Caco-2 (cell line): ENCODE measurements around the gene CCDC9. TPM values are rescaled to one million over a fixed set of nuclear protein-coding genes. Genes with fewer than 3 reads are reported as not detected.

ENCODE experiments used
- BruUV-seq: library from RNA; stranded (reverse); fragments of 400-500 nt; replicated peaks from 2 replicates; lab custom pipeline; 2021; lab: Mats Ljungman, UMichigan
- CTCF ChIA-PET: fragments of 300-600 bp; sonication (Branson Sonifier 250); formaldehyde crosslinking; loops from one replicate; lab custom pipeline; 2022; ENCODE audit warnings: antibody characterized with exemption; lab: Charles Lee
- POLR2A ChIA-PET: fragments of 300-600 bp; sonication (Branson Sonifier 250); formaldehyde crosslinking; loops from one replicate; lab custom pipeline; 2022; ENCODE audit warnings: antibody characterized with exemption; lab: Charles Lee
- DNase-seq, 2 experiments: peaks; one replicate each; pipeline versions ENCODE4 v3.0.0 to v3.0.0-alpha.2; 2020 to 2022
- H3K27me3 ChIP-seq: replicated peaks from 2 replicates; pipeline ENCODE4 v1.6.0; 2011; ENCODE audit warnings: low read length; ENCODE audit not compliant: control insufficient read depth, insufficient read depth
- H3K36me3 ChIP-seq: 2 replicates; pipeline ENCODE4 v1.5.1; 2011; ENCODE audit warnings: low read length; ENCODE audit not compliant: control insufficient read depth, insufficient read depth
- H3K4me1 ChIP-seq: fragments of 250-450 bp; sonication (Bioruptor Pico); 2 replicates; pipeline ENCODE4 v1.5.1; 2020; ENCODE audit warnings: mild to moderate bottlenecking
- H3K4me3 ChIP-seq: 2 replicates; pipeline ENCODE4 v1.5.1; 2011; ENCODE audit warnings: low read depth, mild to moderate bottlenecking, control low read depth, low read length
- H3K9me3 ChIP-seq: fragments of 250-450 bp; sonication (Bioruptor Pico); 2 replicates; pipeline ENCODE4 v1.5.1; 2020; ENCODE audit warnings: mild to moderate bottlenecking, moderate library complexity
- H3K27ac Mint-ChIP-seq: one replicate; pipeline ENCODE4 v1.8.0; 2022; ENCODE audit warnings: mixed read lengths; ENCODE audit not compliant: unreplicated experiment
- H3K27me3 Mint-ChIP-seq: one replicate; pipeline ENCODE4 v1.8.0; 2022; ENCODE audit warnings: mixed read lengths; ENCODE audit not compliant: insufficient read depth, unreplicated experiment
- H3K36me3 Mint-ChIP-seq: one replicate; pipeline ENCODE4 v1.8.0; 2022; ENCODE audit warnings: mild to moderate bottlenecking, mixed read lengths; ENCODE audit not compliant: insufficient read depth, unreplicated experiment
- H3K4me1 Mint-ChIP-seq: one replicate; pipeline ENCODE4 v1.8.0; 2022; ENCODE audit warnings: low read depth, mixed read lengths; ENCODE audit not compliant: unreplicated experiment
- H3K4me3 Mint-ChIP-seq: one replicate; pipeline ENCODE4 v1.8.0; 2022; ENCODE audit warnings: mild to moderate bottlenecking, moderate library complexity, mixed read lengths; ENCODE audit not compliant: unreplicated experiment
- H3K9me3 Mint-ChIP-seq: one replicate; pipeline ENCODE4 v1.8.0; 2022; ENCODE audit warnings: mixed read lengths; ENCODE audit not compliant: unreplicated experiment
- intact Hi-C: fragments of 100-400 bp; cut with micrococcal nuclease; formaldehyde crosslinking; loops from one replicate; pipeline ENCODE4 v1.10.0; 2022; ENCODE audit not compliant: unreplicated experiment
- total RNA-seq: library from RNA; stranded (reverse); gene quantifications from 2 replicates; pipeline ENCODE4 v1.2.3, GENCODE V29; 2022
- TF ChIP-seq, protein P1 (sequence below), 2 experiments: fragments of 200-600 bp in 1 of 2; IDR thresholded peaks; 1 replicate in 1 of 2; 2 replicates in 1 of 2; pipeline versions ENCODE4 v1.5.1 to v1.8.0; 2011 to 2022; ENCODE audit warnings: antibody characterized with exemption in 1 of 2, control low read depth in 1 of 2, inconsistent platforms in 1 of 2, low read depth in 1 of 2, low read length in 1 of 2, mild to moderate bottlenecking in 1 of 2, moderate library complexity in 1 of 2; ENCODE audit not compliant: insufficient read depth in 1 of 2, severe bottlenecking in 1 of 2, unreplicated experiment in 1 of 2

CCDC9 gene
- total RNA-seq, 1 experiment from 2014 or later, result 43.1 TPM

DNA sequence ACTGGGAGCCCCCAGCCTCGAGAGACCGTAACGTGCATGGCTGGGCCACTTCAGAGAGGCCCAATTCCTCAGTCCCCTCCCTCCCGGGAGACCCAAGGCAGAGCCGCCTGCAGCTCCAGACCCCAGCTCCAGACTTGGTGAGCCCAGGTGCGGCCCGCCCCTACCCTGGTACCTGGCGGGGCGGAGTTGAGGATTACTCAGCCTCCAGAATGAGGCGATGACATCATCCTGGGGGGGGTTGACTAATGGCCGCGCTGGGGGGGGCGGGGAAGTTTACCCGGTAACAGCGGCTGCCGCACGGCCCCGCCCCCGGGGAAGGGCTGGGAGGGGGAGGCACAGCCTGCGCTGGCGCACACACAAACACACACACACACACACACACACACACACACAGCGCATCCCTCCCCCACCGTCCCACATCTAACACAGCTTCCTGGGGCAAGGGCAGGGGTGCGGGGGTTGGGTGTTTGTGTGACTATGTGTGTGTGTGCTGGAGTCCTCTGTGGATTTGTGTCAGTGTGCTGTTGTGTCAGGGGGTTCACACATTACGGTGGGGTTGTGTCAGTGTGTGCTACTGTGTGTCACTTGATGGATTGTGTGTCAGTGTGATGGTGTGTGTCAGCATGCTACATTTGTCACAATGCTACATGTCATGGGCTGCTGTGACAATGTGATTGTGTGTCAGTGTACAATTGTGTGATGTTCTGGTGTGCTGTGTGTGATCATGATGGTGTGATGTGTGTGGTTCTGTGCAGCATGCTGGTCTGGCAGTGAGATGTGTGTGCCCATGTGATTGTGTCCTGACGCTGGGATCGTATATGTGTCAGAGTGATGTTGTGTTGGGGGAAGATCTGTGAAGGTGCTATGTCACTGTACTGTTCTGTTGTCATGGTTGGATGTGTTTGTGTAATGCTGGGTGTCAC, 15.1 kb upstream of the CCDC9 start:
- Mint-ChIP-seq H3K4me3 (no peak overlapping the region), H3K9me3 (no peaks in the 10 kb centered on the region), H3K4me1 (peaks cover under 1% of the 10 kb centered on the region), H3K27ac (no peak overlapping the region), H3K27me3 (no peaks in the 10 kb centered on the region), H3K36me3 (no peaks in the 10 kb centered on the region)
- BruUV-seq, result no TSS peak
- TF ChIP-seq, protein P1, sequence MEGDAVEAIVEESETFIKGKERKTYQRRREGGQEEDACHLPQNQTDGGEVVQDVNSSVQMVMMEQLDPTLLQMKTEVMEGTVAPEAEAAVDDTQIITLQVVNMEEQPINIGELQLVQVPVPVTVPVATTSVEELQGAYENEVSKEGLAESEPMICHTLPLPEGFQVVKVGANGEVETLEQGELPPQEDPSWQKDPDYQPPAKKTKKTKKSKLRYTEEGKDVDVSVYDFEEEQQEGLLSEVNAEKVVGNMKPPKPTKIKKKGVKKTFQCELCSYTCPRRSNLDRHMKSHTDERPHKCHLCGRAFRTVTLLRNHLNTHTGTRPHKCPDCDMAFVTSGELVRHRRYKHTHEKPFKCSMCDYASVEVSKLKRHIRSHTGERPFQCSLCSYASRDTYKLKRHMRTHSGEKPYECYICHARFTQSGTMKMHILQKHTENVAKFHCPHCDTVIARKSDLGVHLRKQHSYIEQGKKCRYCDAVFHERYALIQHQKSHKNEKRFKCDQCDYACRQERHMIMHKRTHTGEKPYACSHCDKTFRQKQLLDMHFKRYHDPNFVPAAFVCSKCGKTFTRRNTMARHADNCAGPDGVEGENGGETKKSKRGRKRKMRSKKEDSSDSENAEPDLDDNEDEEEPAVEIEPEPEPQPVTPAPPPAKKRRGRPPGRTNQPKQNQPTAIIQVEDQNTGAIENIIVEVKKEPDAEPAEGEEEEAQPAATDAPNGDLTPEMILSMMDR (IDR thresholded peaks at IDR 0.05; ENCODE audit: insufficient read depth in 1 of 2, low read depth in 1 of 2, low read length in 1 of 2, severe bottlenecking in 1 of 2, unreplicated experiment in 1 of 2), result no peak
- Histone ChIP-seq H3K36me3 (no peaks in the 10 kb centered on the region), H3K27me3 (no peaks in the 10 kb centered on the region), H3K4me1 (peaks cover 14% of the 10 kb centered on the region), H3K4me3 (peak overlapping the region; percentile 4), H3K9me3 (0 out of 2 replicates have a peak, but pooled peaks cover 3% of the 10 kb centered on the region)
- ChIA-PET POLR2A (interaction anchor here (0.7 to 1.0 kb wide), 3 partner anchors 15 to 248 kb away, joined by 4 to 6 read pairs (median 6); partner anchors contain the start of gene CCDC9), CTCF (interaction anchor here (0.6 to 1.3 kb wide), 4 partner anchors 15 to 128 kb away, joined by 3 to 8 read pairs (median 6); partner anchors contain the start of gene ZC3H4)
- DNase-seq, result peak; percentile 89 to 91
- intact Hi-C loops, result loop anchor here (5.0 kb wide), 1 partner anchor 109 kb away; the partner anchor contains the start of gene SAE1

DNA sequence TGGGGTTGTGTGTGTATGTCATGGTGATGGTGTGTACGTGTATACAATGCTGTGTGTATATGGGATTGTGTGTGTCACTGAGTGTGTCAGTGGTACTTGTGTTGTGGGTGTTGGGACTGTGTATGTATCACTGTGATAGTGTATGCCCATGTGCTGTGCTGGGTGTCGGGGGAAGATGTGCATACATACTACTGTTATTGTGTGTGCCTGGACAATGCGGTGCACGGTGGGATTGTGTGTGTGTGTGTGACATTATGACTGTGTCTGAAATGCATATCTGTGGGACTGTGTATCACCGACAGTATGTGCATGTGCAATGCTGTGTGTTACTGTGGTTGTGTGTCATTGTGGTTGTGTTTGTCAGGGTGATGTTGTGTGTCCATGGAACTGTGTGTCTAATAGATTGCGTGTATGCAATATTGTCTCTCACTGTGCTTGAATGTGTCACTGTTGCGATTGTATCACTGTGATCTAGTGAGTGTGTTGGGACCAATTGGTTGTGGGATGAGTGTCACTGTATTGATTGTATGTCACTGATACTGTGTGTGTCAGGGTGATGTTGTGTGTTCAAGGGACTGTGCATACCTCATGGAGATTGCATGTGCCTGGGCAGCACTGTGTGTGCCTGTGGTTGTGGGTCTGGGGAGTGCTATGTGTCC, 14.3 kb upstream of the CCDC9 start:
- TSS peak; percentile 43 for BruUV-seq
- Mint-ChIP-seq H3K9me3 (no peaks in the 10 kb centered on the region), H3K4me1 (no peaks in the 10 kb centered on the region), H3K27ac (no peak overlapping the region), H3K27me3 (no peaks in the 10 kb centered on the region), H3K4me3 (no peak overlapping the region), H3K36me3 (no peaks in the 10 kb centered on the region)
- ChIA-PET CTCF (interaction anchor here (1.3 kb wide), 1 partner anchor 31 kb away, joined by 7 read pairs; no protein-coding TSS in a partner anchor), POLR2A (no interaction called here)
- H3K4me3 ChIP-seq, result no peak overlapping the region
- intact Hi-C loops, result loop anchor here (5.0 kb wide), 1 partner anchor 110 kb away; the partner anchor contains the start of gene SAE1
- H3K36me3 ChIP-seq, result no peaks in the 10 kb centered on the region
- DNase-seq, result no peak
- H3K9me3 ChIP-seq, result no peaks in the 10 kb centered on the region
- peaks cover 14% of the 10 kb centered on the region for H3K4me1 ChIP-seq
- TF ChIP-seq, protein P1 (IDR thresholded peaks at IDR 0.05; ENCODE audit: insufficient read depth in 1 of 2, low read depth in 1 of 2, low read length in 1 of 2, severe bottlenecking in 1 of 2, unreplicated experiment in 1 of 2), result no peak
- H3K27me3 ChIP-seq, result no peaks in the 10 kb centered on the region

DNA sequence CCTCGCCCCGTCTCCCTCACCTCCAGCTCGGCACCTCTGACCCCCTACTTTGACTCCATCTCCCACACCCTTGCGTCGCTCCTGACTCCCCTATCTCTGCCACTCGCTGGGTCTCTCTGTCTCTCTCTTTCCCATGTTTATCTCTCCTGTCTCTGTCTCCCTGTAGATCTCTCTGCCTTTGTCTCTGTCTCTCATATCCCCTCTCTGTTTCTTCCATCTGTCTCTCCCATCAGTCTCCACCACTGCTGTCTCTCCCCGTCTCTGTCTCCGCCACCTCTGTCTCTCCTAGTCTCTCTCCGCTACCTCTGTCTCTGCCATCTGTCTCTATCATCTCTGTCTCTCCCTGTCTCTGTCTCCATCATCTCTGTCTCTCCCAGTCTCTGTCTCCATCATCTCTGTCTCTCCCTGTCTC, 13.0 kb upstream of the CCDC9 start:
- Mint-ChIP-seq H3K4me1 (no peaks in the 10 kb centered on the region), H3K36me3 (no peaks in the 10 kb centered on the region), H3K27ac (no peak overlapping the region), H3K27me3 (no peaks in the 10 kb centered on the region), H3K4me3 (no peak overlapping the region), H3K9me3 (no peaks in the 10 kb centered on the region)
- TSS peak; percentile 74 for BruUV-seq
- TF ChIP-seq, protein P1 (IDR thresholded peaks at IDR 0.05; ENCODE audit: insufficient read depth in 1 of 2, low read depth in 1 of 2, low read length in 1 of 2, severe bottlenecking in 1 of 2, unreplicated experiment in 1 of 2), result no peak
- H3K27me3 ChIP-seq, result no peaks in the 10 kb centered on the region
- peak overlapping the region; percentile 51 for H3K4me3 ChIP-seq
- intact Hi-C loops, result loop anchor here (5.0 kb wide), 1 partner anchor 111 kb away; the partner anchor contains the start of gene SAE1
- no peaks in the 10 kb centered on the region for H3K36me3 ChIP-seq
- CTCF ChIA-PET, result interaction anchor here (0.5 to 4.5 kb wide), 11 partner anchors 17 to 230 kb away, joined by 3 to 234 read pairs (median 11); partner anchors contain the start of genes DHX34, INAFM1 and SAE1
- POLR2A ChIA-PET, result interaction anchor here (0.5 to 2.5 kb wide), 10 partner anchors 13 to 1628 kb away, joined by 3 to 55 read pairs (median 6); partner anchors contain the start of genes CCDC9 and ZC3H4
- H3K9me3 ChIP-seq, result no peaks in the 10 kb centered on the region
- peaks cover 14% of the 10 kb centered on the region for H3K4me1 ChIP-seq
- DNase-seq, result no peak
